Neural crest cell (in vitro differentiated cells): ENCODE data around the gene ZNRF1. TPM values are rescaled to one million over a fixed set of nuclear protein-coding genes. Genes with fewer than 3 reads are reported as not detected.

Source experiments
- DNase-seq: peaks from one replicate; pipeline ENCODE4 v3.0.0; 2021; ENCODE audit warnings: low read depth, mixed read lengths, low spot score
- H3K27ac Mint-ChIP-seq: one replicate; pipeline ENCODE4 v1.8.0; 2021; ENCODE audit warnings: mild to moderate bottlenecking, mixed read lengths; ENCODE audit not compliant: unreplicated experiment
- H3K27me3 Mint-ChIP-seq: 2 replicates; pipeline ENCODE4 v1.8.0; 2021; ENCODE audit warnings: low read depth, mild to moderate bottlenecking, mixed read lengths
- H3K36me3 Mint-ChIP-seq: 2 replicates; pipeline ENCODE4 v1.8.0; 2021; ENCODE audit warnings: low read depth, mild to moderate bottlenecking, mixed read lengths
- H3K4me1 Mint-ChIP-seq: 2 replicates; pipeline ENCODE4 v1.8.0; 2021; ENCODE audit warnings: mixed read lengths
- H3K4me3 Mint-ChIP-seq: one replicate; pipeline ENCODE4 v1.8.0; 2021; ENCODE audit warnings: mild to moderate bottlenecking, mixed read lengths
- H3K9me3 Mint-ChIP-seq: 2 replicates; pipeline ENCODE4 v1.8.0; 2021; ENCODE audit warnings: mixed read lengths
- CTCF ChIP-seq: fragments of 200-600 bp; sonication (generic); conservative IDR thresholded peaks from 2 replicates; pipeline ENCODE4 v1.5.0; 2021; ENCODE audit warnings: antibody characterized with exemption, mild to moderate bottlenecking
- total RNA-seq: library from RNA; stranded (reverse); gene quantifications from 2 replicates; pipeline ENCODE4 v1.2.1, GENCODE V29; 2021

ZNRF1 gene
- total RNA-seq, 1 donor from 2014 or later = 48.4 TPM

- DNase-seq = no peak
- no peaks in the 10 kb centered on the region for H3K27me3 Mint-ChIP-seq
- H3K36me3 Mint-ChIP-seq = peaks cover 6% of the 10 kb centered on the region
- H3K27ac Mint-ChIP-seq = no peak overlapping the region
- TF ChIP-seq CTCF = no peak
- no peak overlapping the region for H3K4me3 Mint-ChIP-seq
- peaks cover 4% of the 10 kb centered on the region for H3K9me3 Mint-ChIP-seq
- peaks cover 12% of the 10 kb centered on the region for H3K4me1 Mint-ChIP-seq
Observed at GRCh38 chr16:75045424-75045823, 46.6 kb downstream of the ZNRF1 start.

- TF ChIP-seq CTCF = no peak
- DNase-seq = no peak
- Mint-ChIP-seq H3K27ac (no peak overlapping the region), H3K9me3 (peaks cover 4% of the 10 kb centered on the region), H3K4me3 (no peak overlapping the region), H3K27me3 (no peaks in the 10 kb centered on the region), H3K4me1 (peaks cover 17% of the 10 kb centered on the region), H3K36me3 (peaks cover 6% of the 10 kb centered on the region)
Observed at GRCh38 chr16:75048054-75048453, 49.2 kb downstream of the ZNRF1 start.

GRCh38 chr16:75048530-75048929, 49.7 kb downstream of the ZNRF1 start:
- Mint-ChIP-seq H3K4me1 (peaks cover 17% of the 10 kb centered on the region), H3K9me3 (peaks cover 4% of the 10 kb centered on the region), H3K27ac (no peak overlapping the region), H3K27me3 (no peaks in the 10 kb centered on the region), H3K36me3 (peaks cover 6% of the 10 kb centered on the region), H3K4me3 (no peak overlapping the region)
- no peak for TF ChIP-seq CTCF
- no peak for DNase-seq

GRCh38 chr16:75052481-75053202, 53.8 kb downstream of the ZNRF1 start:
- no peak for DNase-seq
- no peak overlapping the region for H3K4me3 Mint-ChIP-seq
- no peak overlapping the region for H3K27ac Mint-ChIP-seq
- no peak for TF ChIP-seq CTCF
- H3K27me3 Mint-ChIP-seq = no peaks in the 10 kb centered on the region
- H3K9me3 Mint-ChIP-seq = peaks cover 4% of the 10 kb centered on the region
- peaks cover 6% of the 10 kb centered on the region for H3K36me3 Mint-ChIP-seq
- peaks cover 17% of the 10 kb centered on the region for H3K4me1 Mint-ChIP-seq

- DNase-seq = no peak
- Mint-ChIP-seq H3K36me3 (peaks cover 4% of the 10 kb centered on the region), H3K4me1 (peaks cover 22% of the 10 kb centered on the region), H3K4me3 (no peak overlapping the region), H3K27ac (peak overlapping the region; percentile 9), H3K27me3 (no peaks in the 10 kb centered on the region), H3K9me3 (peaks cover 6% of the 10 kb centered on the region)
- no peak for TF ChIP-seq CTCF
Observed at GRCh38 chr16:75053791-75054555, 55.1 kb downstream of the ZNRF1 start.
